Kidney (tissue), 14 donors: ENCODE data around the gene MEPCE. TPM values are rescaled to one million over a fixed set of nuclear protein-coding genes. Genes with fewer than 3 reads are reported as not detected.

Experiments used
- DNase-seq, 5 donors: peaks; one replicate each; pipeline ENCODE4 v3.0.0-alpha.2; 2013 to 2020
- FAIRE-seq: peaks from 2 replicates; lab custom pipeline; 2012; peaks lifted over from hg19 to GRCh38; lab: Jason Lieb, UNC
- H3K27ac ChIP-seq, 2 donors: one replicate each; pipeline ENCODE4 v1.7.0; 2013; ENCODE audit warnings: low read depth in 2 of 2, low read length in 2 of 2, inconsistent platforms in 1 of 2
- H3K27me3 ChIP-seq: one replicate; pipeline ENCODE4 v1.7.1; 2013; ENCODE audit warnings: low read length, inconsistent platforms; ENCODE audit not compliant: control insufficient read depth, insufficient read depth
- H3K36me3 ChIP-seq, 3 donors: one replicate each; pipeline versions ENCODE4 v1.7.0 to v1.7.1; 2013; ENCODE audit warnings: low read length in 3 of 3, control low read depth in 1 of 3, inconsistent platforms in 1 of 3; ENCODE audit not compliant: insufficient read depth in 3 of 3, control insufficient read depth in 2 of 3
- H3K4me1 ChIP-seq, 3 donors: one replicate each; pipeline versions ENCODE4 v1.7.0 to v1.7.1; 2013; ENCODE audit warnings: low read length in 3 of 3, inconsistent platforms in 1 of 3, low read depth in 1 of 3; ENCODE audit not compliant: control insufficient read depth in 2 of 3, insufficient read depth in 2 of 3
- H3K4me3 ChIP-seq, 3 donors: one replicate each; pipeline versions ENCODE4 v1.7.0 to v1.8.1; 2013; ENCODE audit warnings: low read length in 3 of 3, control low read depth in 1 of 3, inconsistent platforms in 1 of 3
- H3K9ac ChIP-seq, 3 donors: one replicate each; pipeline versions ENCODE4 v1.7.0 to v1.7.1; 2013; ENCODE audit warnings: low read length in 3 of 3, control low read depth in 1 of 3, inconsistent platforms in 1 of 3
- H3K9me3 ChIP-seq, 3 donors: one replicate each; pipeline versions ENCODE4 v1.7.0 to v1.7.1; 2013; ENCODE audit warnings: low read length in 3 of 3, control low read depth in 1 of 3, inconsistent platforms in 1 of 3; ENCODE audit not compliant: control insufficient read depth in 2 of 3, insufficient read depth in 1 of 3
- CTCF ChIP-seq: IDR thresholded peaks from 3 replicates; pipeline ENCODE4 v1.5.1; 2012; ENCODE audit warnings: mild to moderate bottlenecking, moderate library complexity, borderline replicate concordance; ENCODE audit not compliant: insufficient read depth; ENCODE audit errors: extremely low read depth
- intact Hi-C: fragments of 100-400 bp; cut with DNase I; formaldehyde crosslinking; loops from one replicate; pipeline ENCODE4 v1.11.1; 2022
- polyA plus RNA-seq: library from polyadenylated mRNA; stranded (reverse); fragments of 350-450 nt; fragmentation: Illumina TruSeq; extraction: RNeasy Lipid Tissue Mini Kit (QIAGEN cat#74804); gene quantifications from one replicate; pipeline ENCODE4 v1.2.3, GENCODE V29; 2014; ENCODE audit warnings: low read depth, low replicate concordance; ENCODE audit not compliant: insufficient read depth
- total RNA-seq: library from RNA; stranded (reverse); fragmentation: NEBNext Ultra II Directional; extraction: Animal tissue kit (Norgen Biotek cat#: 25700); gene quantifications from one replicate; pipeline ENCODE4 v1.2.1, GENCODE V29; 2021
- donor health status: control.
- donor health status: control.
- donor health status: control.
- donor health status: control.
- donor health status: control.
- donor health status: DM: yes; HTN: yes; CAD: no.
- donor health status: Normal renal cell carcinoma (clear cell type).

MEPCE gene
- total and polyA plus RNA-seq, 2 donors from 2014 or later: 33.4 to 47.2 TPM

DNA sequence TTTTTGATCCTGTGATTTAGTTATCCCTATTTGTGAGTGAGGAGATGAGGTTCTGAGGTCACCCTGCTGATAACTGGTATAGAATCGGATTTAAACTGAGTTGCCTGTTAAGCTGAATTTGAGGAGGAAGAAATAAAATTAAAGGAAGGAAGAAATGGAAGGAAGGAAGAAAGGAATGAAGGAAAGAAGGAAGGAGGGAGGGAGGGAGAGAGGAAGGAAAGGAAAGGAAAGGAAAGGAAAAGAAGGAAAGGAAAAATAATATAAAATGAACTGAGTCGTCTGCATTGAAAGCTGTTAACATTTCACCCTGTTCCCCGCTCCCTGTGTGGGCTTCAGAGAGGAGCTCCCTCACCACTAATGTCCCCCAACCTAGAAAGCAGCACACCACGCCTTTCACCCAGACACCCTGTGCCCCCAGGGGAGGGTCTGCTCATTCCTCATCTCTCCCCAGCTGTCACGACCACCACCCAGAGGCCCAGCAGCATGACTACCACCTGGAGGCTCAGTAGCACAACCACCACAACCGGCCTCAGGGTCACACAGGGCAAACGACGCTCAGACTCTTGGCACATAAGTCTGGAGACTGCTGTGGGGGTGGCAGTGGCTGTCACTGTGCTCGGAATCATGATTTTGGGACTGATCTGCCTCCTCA is 40.1 kb upstream of the MEPCE start:
- Histone ChIP-seq H3K36me3 (no peaks in the 10 kb centered on the region), H3K9ac (peak overlapping the region in 1 of 3 donors; percentile 12), H3K4me1 (peaks cover 0 to 2% (median 0%) of the 10 kb centered on the region in 3 donors), H3K4me3 (no peak overlapping the region), H3K27me3 (no peaks in the 10 kb centered on the region), H3K27ac (no peak overlapping the region), H3K9me3 (no peaks in the 10 kb centered on the region)
- DNase-seq (no peak), FAIRE-seq (no peak)
- no peak for TF ChIP-seq CTCF
- intact Hi-C loops: no loop called here

DNA sequence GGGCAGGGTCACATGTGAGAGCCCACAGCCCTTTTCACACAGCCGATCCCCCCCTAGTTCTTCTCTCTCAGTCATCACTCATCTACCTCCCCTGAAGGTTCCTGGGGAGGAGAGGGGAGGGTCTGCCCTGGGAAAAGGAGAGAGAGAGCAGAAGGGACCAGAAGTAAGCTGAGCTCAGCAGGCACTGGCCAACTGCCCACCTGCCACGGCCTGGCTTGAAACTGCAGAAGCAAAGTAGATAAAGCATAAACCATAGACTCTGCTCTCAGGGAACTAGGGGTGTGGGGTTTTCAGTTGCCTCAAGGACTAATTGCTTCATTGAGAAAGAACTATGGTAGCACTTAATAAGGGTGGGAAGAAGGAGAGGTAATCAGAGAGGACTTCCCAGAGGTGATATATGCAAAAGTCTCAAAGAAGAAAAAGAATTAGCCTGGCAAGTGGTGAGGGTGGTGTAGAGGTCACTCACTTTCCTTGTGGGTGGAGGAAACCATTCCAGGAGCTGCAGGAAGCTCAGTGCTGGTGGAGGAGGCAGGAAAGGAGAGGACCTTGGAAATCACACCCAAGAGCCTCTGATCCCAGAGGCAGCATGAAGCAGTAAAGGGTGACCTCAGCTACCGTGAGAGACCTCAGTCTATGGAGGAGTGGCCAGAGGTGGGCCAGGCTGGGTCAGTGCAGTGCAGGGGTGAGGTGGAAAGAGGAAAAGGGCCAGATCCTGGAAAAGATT is 39.2 kb upstream of the MEPCE start:
- intact Hi-C loops: no loop called here
- Histone ChIP-seq H3K4me1 (peaks cover 0 to 2% (median 0%) of the 10 kb centered on the region in 3 donors), H3K36me3 (no peaks in the 10 kb centered on the region), H3K27ac (no peak overlapping the region), H3K27me3 (no peaks in the 10 kb centered on the region), H3K9me3 (no peaks in the 10 kb centered on the region), H3K9ac (no peak overlapping the region), H3K4me3 (no peak overlapping the region)
- FAIRE-seq (no peak), DNase-seq (no peak)
- TF ChIP-seq CTCF: no peak

- H3K4me1 ChIP-seq: peaks cover 0 to 2% (median 0%) of the 10 kb centered on the region in 3 donors
- no peaks in the 10 kb centered on the region for H3K27me3 ChIP-seq
- H3K36me3 ChIP-seq: no peaks in the 10 kb centered on the region
- no peaks in the 10 kb centered on the region for H3K9me3 ChIP-seq
- TF ChIP-seq CTCF: no peak
- H3K4me3 ChIP-seq: no peak overlapping the region
- H3K9ac ChIP-seq: no peak overlapping the region
- FAIRE-seq: no peak
- H3K27ac ChIP-seq: no peak overlapping the region
- DNase-seq: no peak
- intact Hi-C loops: no loop called here
These were observed 36.3 kb upstream of the MEPCE start for GRCh38 chr7:100393233-100393905.
